Stimulated activated naive CD4-positive, alpha-beta T cell (primary cell): ENCODE results near the gene RING1.

Experiments
- DNase-seq, 6 experiments: peaks; one replicate each; lab custom pipeline; 2025; lab: John Stamatoyannopoulos, UW

RING1 gene

GRCh38 chr6:33192671-33193602, 15.4 kb upstream of the RING1 start:
- peak in 4 of 6 experiments; percentile 23 to 44 (median 34) for DNase-seq

GRCh38 chr6:33193619-33194018, 14.7 kb upstream of the RING1 start:
- no peak for DNase-seq

GRCh38 chr6:33194431-33194979, 13.8 kb upstream of the RING1 start:
- DNase-seq, result no peak

- DNase-seq, result no peak
These were observed 12.8 kb upstream of the RING1 start for GRCh38 chr6:33195304-33196165.

- peak in 5 of 6 experiments; percentile 22 to 66 (median 26) for DNase-seq
These were observed 10.8 kb upstream of the RING1 start for GRCh38 chr6:33197431-33198048.

GRCh38 chr6:33198159-33198852, 10.0 kb upstream of the RING1 start:
- no peak for DNase-seq

GRCh38 chr6:33198853-33199436, 9.4 kb upstream of the RING1 start:
- no peak for DNase-seq

GRCh38 chr6:33199687-33200218, 8.5 kb upstream of the RING1 start:
- DNase-seq, result peak in 5 of 6 experiments; percentile 48 to 79 (median 69)

GRCh38 chr6:33200219-33201146, 7.8 kb upstream of the RING1 start, which contains the start of the genes RXRB and SLC39A7:
RXRB (minus strand) TSS chr6:33200665; CDS start chr6:33200476, 189 bp downstream.
SLC39A7 (plus strand) TSS chr6:33200867; CDS start chr6:33201246, 379 bp downstream.
- peak; percentile 91 to 99 (median 98) for DNase-seq

- DNase-seq, result no peak
These were observed 7.2 kb upstream of the RING1 start for GRCh38 chr6:33201147-33201545.

- DNase-seq, result no peak
These were observed 6.4 kb upstream of the RING1 start for GRCh38 chr6:33201935-33202334.

- no peak for DNase-seq
These were observed 5.5 kb upstream of the RING1 start for GRCh38 chr6:33202799-33203198.

- no peak for DNase-seq
These were observed 4.7 kb upstream of the RING1 start for GRCh38 chr6:33203443-33204164.

GRCh38 chr6:33204165-33204414, 4.2 kb upstream of the RING1 start:
- no peak for DNase-seq

- peak; percentile 67 to 88 (median 77) for DNase-seq
These were observed 3.7 kb upstream of the RING1 start, which contains the start of gene HSD17B8 for GRCh38 chr6:33204415-33205190. HSD17B8 (plus strand) TSS chr6:33204655; CDS start chr6:33204669, 14 bp downstream.

GRCh38 chr6:33205191-33206026, 2.9 kb upstream of the RING1 start:
- no peak for DNase-seq
